Fibroblast of gingiva (primary cell): Measurements from ENCODE around the gene PAQR4.

ENCODE experiments used
- DNase-seq: peaks from one replicate; pipeline ENCODE4 v3.0.0-alpha.2; 2011; ENCODE audit warnings: low read depth

Gene PAQR4

DNA sequence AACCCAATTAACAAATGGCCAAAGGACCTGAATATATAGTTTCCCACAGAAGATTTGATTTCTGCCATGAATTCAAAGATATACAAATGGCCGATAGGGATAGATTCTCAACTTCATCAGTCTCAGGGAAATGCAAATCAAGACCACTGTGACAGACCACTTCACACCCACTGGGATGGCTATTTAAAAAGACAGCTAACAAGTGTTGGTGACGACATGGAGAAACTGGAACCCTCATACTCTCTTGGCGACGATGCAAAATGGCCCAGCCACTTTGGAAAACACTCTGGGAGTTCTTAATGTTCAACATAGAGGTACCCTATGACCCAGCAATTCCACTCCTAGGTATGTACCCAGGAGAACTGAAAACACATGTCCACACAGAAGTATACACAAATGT is 22.5 kb upstream of the PAQR4 start:
- DNase-seq, result no peak

DNA sequence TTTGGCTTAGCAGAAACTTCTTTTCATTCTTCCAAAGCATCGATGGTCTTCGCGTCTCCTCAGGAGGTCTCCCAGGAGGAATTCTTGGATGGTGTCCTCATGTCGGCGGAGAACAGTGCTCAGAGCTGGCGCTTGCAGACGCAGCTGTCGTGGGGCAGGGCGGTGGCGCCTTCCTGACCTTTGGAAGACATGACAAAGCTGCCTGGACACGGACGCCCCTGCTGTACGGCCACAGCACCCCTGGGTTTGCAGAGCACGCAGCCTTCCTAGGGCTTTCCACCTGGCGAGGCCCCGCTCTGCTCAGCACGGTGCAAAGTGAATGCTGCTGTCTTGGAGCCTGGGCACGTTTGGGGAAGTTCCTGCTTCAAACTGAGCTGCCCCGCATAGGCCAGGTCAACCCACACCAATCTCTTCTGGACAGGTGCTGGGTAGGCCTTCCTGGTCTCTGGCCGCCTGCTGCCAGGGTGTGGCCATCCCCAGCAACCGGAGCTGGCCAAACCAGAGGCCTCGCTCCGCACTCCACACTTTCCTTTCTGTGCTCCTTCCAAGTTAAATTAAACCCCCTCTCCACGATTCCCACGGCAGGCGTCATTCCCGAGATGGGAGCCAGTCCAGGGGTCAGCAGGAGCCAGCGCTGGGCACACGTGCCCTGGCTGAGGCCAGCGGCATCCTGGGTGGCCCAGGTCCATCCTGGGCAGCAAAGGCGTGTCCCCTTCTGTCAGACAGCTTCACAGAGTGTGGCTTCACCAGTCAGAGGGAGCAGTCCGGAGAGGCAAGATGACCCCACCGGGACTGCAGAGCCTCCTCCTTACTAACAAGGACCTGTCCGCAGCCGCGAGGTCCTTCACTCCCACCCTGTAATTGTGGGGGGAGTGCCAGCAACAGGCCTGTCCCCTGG is 20.1 kb upstream of the PAQR4 start:
- no peak for DNase-seq

DNA sequence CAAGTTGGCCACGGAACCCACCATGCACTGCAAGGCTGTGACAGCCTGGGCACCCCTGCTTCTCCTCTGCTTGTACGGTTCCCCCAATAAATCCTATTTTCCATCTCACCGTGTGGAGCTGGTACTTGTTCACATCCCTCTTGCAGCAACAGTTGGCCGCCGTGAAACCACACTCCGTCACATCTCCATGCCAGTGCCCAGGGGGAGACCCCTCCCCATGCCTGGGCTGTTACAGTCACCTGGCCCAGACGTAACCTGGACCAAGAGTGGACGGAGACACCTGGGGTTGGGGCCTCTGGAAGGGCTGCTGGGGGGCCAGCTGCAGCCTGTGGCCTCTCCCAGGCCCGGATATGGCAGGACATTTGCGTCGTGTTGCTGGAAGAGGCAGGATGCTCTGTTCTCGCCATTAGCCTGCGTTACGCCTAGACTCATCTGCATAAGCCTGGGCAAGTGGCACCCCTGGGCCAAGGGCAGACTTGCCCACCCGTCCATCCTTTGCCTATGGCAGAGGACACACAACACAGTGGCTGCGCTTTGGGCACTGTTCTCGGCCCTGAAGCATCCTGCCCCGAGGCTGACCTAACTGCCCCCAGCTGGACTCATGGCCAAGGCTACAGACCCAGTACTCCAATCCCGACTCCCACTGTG is 19.3 kb upstream of the PAQR4 start:
- no peak for DNase-seq

DNA sequence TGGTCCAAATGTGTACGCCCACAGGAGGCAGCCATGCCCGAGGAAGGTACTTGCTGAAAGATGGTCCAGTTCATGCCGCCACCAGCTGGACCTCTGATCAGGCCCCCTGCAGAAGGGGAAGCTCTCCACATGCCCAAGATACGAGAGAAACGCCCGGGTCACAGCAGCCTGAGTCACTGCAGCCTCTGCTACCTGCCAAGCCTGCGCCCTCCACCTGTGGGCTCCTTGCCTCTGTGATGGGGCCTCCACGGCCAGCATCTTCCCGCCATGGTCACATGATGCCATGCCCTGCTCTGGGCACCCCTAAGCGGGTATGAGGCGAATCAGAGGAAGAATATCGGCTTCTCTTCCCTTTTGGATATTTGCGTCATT is 18.8 kb upstream of the PAQR4 start:
- DNase-seq, result no peak

DNA sequence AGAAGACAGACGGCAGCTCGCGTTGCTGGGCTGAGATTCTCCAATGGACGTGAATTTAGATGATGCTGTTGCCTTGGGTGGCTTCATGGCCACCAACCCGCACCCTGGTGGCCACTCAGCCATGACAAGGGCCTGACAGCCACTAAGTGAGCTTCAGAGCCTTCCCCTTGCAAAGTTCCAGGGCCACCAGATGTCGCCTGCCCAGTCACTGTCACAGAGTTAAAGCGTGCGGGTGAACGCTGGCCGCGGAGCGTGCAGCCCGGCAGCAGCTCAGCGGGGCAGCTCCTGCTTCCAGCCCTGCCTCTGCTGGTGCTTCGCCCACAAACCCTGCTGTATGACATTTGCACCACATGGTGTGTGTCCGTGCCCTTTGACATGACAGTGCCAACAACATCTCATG is 18.4 kb upstream of the PAQR4 start:
- no peak for DNase-seq

DNA sequence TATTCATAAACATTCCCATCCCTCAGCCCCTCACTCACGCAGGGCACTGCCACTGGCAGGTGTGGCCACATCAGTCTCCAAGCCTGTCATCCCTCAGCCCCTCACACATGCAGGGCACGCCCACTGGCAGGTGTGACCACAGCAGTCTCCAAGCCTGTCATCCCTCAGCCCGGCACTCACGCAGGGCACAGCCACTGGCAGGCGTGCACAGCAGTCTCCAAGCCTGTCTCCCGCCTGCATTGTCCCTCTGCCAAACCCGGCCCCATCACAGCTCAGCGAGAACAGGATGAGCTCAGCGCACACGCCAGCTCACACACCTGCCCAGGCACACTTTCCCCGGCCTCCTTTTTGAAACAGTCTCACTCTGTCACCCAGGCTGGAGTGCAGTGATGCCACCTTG is 16.5 kb upstream of the PAQR4 start:
- no peak for DNase-seq

DNA sequence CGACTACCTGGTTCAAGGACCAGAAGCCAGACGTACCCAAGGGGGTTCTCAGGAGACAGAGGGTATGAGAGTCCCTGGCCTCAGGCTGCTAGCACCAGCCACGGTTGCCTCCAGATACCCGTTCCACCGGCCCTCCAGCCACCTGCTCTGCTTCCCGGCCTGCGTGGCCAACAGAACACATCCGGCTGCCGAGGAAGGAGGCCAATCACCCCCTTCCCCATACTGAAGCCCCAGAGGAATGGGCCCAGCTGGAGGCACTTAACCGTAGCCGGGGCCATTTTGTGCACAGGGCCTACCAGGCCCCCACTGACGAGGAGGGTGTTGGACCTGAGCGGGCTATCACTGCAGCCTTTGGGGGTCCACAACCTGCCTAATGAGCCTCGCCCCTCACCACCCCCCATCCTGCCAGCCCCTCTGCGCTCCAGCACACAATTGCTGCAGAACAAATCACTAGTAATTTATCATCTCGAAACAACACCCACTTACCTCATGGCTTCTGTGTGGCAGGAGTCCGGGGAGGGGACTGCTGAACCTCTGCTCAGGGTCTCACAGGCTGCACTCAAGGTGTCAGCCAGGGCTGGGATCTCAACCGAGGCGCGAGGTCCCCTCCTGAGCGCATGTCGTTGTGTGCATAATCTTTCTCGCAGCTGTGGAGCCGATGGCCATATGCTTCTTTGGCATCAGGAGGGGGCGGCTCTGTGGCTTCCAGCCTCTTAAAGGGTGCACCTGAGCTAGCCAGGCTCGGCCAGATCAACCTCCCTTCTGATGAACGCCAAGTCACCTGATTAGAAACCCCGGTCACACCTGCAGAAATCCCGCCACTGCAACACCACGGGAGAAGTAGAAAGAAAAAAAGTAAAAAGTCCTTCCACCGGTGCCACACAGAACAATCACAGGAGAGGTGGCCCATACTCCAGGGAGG is 15.2 kb upstream of the PAQR4 start:
- no peak for DNase-seq

DNA sequence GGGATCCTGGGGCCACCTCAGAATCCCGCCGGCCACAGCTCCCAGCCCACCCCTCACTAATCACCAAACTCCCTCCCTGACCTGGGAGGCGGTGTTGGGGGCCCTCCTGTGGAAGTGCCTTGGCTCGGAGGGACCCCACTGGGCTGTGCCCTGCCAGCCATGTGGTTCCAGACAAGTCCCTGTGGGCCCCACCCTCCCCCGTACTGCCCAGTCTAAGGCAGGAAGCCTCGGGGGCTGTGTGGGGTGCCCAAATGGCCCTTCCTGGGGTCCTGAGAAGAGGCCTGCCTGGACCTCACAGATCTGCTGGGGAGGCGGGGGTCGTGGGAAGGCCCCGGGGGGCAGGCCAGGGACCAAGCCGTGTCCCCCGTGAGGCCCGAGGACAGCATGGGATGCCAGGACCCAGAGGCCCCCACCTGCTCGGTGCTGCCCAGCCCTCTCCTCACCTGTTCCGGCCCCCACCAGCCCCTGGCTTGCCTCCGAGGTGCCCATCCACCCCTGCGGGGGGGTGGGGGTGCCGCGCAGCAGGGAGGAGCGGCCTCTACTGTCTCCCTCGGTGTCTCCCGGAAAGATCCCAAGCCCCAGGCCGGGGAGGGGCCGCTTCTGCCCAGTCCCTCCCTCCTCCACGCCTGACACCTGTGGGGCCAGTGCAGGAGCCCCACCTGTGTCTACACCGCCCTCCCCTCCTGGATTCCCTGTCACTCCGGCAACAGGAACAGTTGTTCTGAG is 14.3 kb upstream of the PAQR4 start:
- no peak for DNase-seq

DNA sequence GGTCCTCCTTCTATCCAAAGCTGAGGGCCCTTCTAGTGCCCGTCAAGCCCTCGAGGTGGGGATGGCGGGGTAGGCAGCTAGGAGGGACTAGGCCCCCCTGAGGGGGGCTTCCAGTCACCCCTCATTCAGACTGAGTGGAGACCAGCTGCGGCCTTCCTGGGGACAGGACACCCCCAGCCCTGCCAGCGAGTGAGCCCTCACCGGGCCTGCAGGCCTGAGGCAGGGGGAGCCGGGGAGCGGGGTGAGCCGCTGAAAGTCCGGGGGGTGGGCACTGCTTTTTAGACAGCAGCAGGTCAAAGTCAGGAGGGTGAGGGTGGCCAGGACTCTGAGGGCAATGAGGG is 13.7 kb upstream of the PAQR4 start:
- no peak for DNase-seq

DNA sequence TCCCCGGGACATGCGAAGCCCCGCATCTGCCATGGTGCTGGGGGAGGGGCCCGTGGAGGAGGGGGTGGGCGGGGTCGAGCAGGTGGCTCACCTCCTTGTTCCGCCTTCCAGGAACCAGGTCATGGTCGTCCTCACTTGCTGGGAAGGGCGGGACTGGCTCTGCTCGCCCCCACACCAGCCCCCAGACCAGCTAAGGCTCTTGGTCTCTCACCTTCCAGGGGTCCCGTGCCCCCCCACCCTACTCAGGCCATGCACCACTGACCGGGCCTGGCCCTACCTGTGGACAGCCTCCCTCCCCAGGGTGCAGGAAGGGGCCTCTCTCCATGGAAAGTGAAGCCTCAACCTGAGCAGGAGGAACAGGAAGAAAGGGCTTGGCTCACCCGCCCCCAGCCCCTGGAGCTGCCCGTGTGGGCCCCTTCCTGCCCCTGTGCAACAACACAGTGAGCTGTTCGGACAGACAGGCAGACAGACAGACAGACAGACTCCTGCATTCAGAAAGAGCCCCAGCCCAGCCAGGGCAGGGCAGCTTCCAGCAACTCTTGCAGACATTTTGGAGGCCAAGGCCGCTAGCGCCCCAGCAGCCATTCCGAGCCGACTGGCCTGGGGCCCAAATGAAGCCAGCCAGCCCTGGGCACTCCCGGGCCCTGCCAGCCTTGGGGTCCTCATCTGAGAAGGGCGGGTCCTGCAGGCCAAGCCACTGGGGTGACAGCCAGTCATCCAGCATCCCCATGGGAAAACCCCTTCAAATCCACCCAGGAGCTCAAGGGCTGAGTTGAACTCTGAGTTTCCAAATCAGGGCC is 13.2 kb upstream of the PAQR4 start:
- DNase-seq, result no peak

DNA sequence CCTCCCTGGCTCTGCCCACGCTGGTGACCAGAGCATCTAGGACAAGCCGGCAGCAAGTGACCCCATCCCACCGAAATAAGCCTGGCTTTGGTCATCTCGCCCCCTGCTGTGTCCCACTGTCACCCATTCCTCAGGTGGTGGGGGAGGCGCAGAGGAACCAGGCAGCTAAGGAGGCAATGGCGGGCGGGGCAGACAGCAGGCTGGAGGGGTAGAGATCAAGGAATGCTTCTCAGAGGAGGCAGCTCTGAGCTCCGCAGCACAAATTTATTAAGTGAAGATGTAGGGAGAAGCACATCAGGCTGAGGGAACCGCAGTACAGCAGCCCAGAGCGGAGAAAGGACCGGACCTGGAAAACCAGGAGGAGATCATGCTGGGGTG is 12.6 kb upstream of the PAQR4 start:
- no peak for DNase-seq

DNA sequence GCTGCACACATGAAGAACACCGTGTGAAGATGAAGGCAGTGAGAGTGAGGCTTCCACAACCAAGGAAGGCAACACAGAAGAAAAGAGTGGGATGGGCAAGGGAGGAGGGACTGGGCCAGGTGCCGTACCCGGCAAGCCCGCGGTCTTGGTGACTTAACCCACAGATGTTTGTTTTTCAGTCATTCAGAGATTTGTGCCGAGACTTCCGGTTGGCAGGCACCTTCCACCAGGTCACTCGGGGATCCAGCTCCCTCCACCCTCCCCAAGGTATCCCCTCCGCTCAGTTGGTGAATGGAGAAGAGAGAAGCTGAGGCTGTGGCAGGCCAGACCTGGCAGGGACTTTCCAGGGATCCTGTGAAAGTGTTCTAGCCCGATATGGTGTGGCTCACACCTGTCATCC is 9.9 kb upstream of the PAQR4 start:
- no peak for DNase-seq

DNA sequence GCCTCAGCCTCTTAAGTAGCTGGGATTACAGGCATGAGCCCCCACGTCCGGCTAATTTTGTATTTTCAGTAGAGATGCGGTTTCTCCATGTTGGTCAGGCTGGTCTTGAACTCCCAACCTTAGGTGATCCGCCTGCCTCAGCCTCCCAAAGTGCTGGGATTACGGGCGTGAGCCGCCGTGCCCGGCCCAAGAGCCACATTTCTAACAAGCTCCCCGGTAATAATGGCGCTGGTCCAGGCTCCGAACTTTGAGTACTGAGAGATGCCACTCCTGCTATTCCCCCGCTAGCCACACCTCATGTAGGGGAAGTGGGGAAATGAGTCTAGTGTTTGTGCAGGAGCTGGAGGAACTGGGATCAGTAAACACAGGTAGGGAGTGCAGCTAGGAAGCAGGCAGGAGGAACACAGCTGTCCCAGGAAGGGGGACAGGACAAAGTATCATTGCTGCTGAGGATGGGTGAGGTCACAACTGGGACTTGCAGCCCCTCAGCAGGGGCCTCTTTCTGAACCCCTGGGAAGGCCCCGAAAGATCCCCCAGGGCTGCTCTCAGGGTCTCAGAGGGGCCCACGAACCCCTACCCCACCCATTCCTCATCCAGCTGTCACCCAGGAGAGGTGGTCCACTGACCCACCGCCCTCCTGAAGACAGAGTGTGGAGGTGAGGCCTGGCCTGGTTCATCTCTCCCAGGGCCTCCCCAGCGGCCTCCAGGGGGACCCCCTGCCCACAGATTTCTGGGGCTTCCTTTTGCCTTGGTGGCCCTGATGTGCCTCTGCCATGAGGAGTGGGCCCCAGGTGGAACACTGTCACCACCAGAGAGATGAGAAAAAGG is 8.8 kb upstream of the PAQR4 start:
- DNase-seq, result no peak

DNA sequence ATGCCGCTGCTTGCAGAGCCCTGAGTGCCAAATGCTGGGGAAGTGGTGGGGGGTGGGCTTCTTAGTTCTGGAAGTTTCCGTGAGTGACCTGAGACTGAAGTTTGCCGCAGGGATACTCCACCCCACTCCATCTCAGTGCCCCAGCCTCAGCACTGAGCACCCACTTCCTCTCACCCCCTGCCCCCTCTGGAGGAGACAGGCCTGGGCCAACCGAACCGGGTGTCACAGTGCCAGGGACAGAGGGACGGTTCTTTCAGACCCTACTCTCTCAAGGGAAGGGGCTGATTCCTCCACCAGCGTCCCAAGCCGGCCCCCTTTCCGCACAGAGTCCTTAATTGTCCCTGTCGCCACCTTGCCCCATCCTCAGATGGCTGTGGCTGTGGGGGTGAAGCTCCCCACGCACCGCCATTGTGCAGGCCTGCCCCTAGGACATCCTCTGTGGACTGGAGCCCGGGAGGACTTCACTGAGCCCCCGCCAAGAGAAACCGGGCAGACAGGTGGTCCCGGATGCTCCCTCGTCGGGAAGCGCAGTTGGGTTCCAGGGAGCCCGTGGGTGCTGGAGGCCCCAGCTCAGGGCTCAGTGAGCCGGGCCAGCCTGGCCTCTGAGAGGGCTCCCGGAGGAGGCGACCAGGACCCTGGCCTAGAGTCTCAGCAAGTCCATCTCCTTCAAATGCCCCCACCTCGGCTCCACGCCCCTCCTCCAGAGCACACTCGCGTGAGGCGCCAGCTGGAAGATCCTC is 6.6 kb upstream of the PAQR4 start:
- DNase-seq, result no peak

DNA sequence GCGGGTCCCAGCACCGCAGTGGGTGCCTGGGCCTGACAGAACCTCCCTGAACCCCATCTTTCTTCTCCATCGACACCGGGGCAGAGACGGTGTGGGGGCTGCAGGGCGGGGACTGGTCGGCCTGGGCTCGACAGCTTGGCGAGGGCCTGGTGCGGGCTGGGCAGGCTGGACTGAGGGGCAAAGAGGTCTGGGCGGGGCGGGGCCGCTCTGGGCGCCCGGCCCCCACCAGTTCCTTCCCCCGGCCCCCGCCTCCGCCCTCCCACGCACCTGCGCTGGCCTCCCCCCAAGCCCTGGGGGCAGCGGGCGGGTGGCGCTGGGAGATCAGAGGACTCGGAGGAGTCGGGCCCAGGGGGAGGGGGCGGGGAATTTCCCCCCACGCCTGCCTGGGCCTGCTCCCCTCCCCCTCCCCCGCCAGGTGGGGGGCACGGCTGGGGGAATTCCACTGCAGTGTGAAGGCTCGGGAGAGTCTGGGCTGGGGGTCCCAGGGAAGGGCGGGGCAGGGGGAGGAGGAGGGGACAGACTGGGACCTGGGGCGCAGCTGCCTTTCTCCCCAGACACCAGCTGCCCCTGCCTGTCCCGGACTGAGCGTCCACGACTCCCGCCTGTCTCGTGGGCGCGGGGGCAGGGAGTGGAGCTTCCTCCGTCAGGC is 6.0 kb upstream of the PAQR4 start:
- DNase-seq, result no peak

DNA sequence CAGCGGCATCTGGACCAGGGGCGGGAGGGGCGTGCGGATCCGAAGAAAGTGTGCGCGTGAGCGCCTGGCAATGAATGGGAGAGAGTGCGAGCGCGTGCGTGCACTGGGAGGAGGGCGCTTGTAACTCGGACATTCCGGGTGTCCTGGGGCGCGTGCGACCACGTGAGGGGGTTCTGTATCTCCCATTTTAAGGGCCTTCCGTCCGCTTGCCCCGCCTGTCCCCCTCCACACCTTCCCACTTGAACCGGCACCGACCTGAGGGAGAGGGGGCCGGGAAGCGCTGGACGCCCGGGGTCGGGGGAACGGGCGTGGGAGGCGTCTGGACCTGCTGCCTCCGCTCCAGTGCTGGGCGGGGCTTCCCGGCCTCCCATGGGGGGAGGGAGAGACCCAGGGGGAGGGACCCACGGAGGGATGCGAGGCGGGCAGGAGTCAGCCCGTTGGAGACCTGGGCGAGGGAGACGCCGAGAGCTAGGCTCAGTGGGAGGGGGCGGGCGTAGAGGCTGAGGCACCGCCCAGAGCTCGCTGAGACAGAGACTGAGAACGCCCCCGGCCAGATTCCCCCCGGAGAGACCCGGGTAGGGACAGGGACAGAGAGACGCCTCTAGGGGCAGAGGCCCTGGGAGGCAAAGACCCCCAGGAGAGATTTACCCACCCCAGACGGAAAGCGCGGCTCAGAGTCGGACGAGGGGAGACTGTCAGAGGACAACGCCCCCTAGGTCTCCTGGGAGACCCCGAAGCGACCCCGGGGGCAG is 5.2 kb upstream of the PAQR4 start, which contains the start of gene KREMEN2:
TSS of gene KREMEN2 (plus strand) at position 553 of the 752 bp plus-strand sequence. CDS start 246 bp downstream, outside the sequence.
- no peak for DNase-seq

DNA sequence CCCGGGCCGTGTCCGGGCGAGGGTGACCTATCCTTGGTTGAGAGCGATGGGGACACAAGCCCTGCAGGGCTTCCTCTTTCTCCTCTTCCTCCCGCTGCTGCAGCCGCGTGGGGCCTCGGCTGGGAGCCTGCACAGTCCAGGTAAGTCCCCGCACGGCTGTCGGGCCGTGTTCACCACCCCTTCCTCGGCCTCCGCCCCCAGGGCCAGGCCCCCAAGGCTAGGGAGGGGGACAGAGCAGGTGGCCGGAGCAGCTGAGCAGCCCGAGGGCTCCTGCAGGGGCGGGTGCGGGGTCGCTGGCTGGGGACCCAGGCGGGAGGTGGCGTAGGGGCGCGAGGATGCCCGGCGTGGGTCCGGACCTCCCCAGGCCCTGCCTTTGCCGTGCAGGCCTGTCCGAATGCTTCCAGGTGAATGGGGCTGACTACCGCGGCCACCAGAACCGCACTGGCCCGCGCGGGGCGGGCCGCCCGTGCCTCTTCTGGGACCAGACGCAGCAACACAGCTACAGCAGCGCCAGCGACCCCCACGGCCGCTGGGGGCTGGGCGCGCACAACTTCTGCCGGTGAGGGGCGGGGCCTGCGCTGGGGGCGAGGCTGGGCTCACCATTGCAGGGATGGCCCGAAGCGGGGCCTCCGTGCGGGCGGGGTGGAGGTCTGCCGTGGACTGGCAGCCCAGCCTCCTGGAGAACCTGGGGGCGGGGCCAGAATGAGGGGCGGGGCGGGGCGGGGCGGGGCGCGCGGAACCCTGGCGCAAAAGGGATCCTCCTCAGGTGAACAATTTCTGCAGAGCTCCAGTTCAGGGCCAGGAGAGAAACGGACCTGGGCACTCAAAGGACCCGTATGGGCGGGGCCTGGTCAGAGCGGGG is 4.4 kb upstream of the PAQR4 start:
- DNase-seq, result no peak
